Measurements from ENCODE around the gene VAMP4.

- no peak for TF ChIP-seq EZH2 (IDR thresholded peaks at IDR 0.05)
- no peak for TF ChIP-seq POLR2AphosphoS5 (IDR thresholded peaks at IDR 0.05; ENCODE audit: borderline replicate concordance, low read depth, low read length)
- no peak for TF ChIP-seq FOXP2 (optimal IDR thresholded peaks at IDR 0.05; ENCODE audit: control extremely low read depth, extremely low read length, insufficient read depth)
Measured at GRCh38 chr1:171653796-171654195, 88.1 kb downstream of the VAMP4 start.

Measured in SK-N-MC (cell line).